Measurements from ENCODE around the gene AK8. TPM values are rescaled to one million over a fixed set of nuclear protein-coding genes. Genes with fewer than 3 reads are reported as not detected.

The AK8 gene
- total and polyA plus RNA-seq, 8 donors = 0.56 to 0.89 (median 0.60) TPM; not detected in 5

- peak; percentile 63 to 93 for DNase-seq
- H3K4me3 ChIP-seq = peak overlapping the region; percentile 69 to 76 (median 72)
- H3K27me3 ChIP-seq = no peaks in the 10 kb centered on the region
- intact Hi-C loops (cut with DNase I; ENCODE audit: low total_unique reads) = no loop called here
- 0 to 1% (median 1%) methylated on average over 25 of the region's 25 CpGs for WGBS, 5 donors
- H3K4me1 ChIP-seq = peaks cover 0 to 22% (median 19%) of the 10 kb centered on the region in 4 donors
- H3K9me3 ChIP-seq = no peaks in the 10 kb centered on the region
- TF ChIP-seq POLR2AphosphoS5 (IDR thresholded peaks at IDR 0.05) (peak in 2 of 3 donors; percentile 53 to 61), EP300 (IDR thresholded peaks at IDR 0.05) (no peak), CTCF (IDR thresholded peaks at IDR 0.05) (peak in 5 of 7 experiments; percentile 6 to 70 (median 54))
- H3K36me3 ChIP-seq = no peaks in the 10 kb centered on the region
- peak overlapping the region; percentile 82 to 90 (median 88) for H3K27ac ChIP-seq
These were observed 108.9 kb downstream of the AK8 start for GRCh38 chr9:132768932-132769905.

- Histone ChIP-seq H3K36me3 (no peaks in the 10 kb centered on the region), H3K4me1 (peaks cover 0 to 4% (median 3%) of the 10 kb centered on the region in 4 donors), H3K27me3 (no peaks in the 10 kb centered on the region), H3K27ac (no peak overlapping the region), H3K9me3 (no peaks in the 10 kb centered on the region), H3K4me3 (no peak overlapping the region)
- TF ChIP-seq CTCF (IDR thresholded peaks at IDR 0.05) (no peak), POLR2A (IDR thresholded peaks at IDR 0.05) (no peak), EP300 (IDR thresholded peaks at IDR 0.05) (no peak), POLR2AphosphoS5 (IDR thresholded peaks at IDR 0.05) (no peak)
- intact Hi-C loops (cut with DNase I; ENCODE audit: low total_unique reads) = no loop called here
- WGBS, 5 donors = 80 to 91% (median 85%) methylated on average over 3 of the region's 3 CpGs
- DNase-seq = no peak
These were observed 114.5 kb downstream of the AK8 start for GRCh38 chr9:132763574-132763973.

- no peak for DNase-seq
- TF ChIP-seq EP300 (IDR thresholded peaks at IDR 0.05) (no peak), POLR2A (IDR thresholded peaks at IDR 0.05) (no peak), POLR2AphosphoS5 (IDR thresholded peaks at IDR 0.05) (no peak), CTCF (IDR thresholded peaks at IDR 0.05) (no peak)
- H3K4me1 ChIP-seq = no peaks in the 10 kb centered on the region
- no peaks in the 10 kb centered on the region for H3K9me3 ChIP-seq
- no peak overlapping the region for H3K27ac ChIP-seq
- H3K4me3 ChIP-seq = no peak overlapping the region
- 92 to 97% (median 95%) methylated on average over 4 of the region's 4 CpGs for WGBS, 5 donors
- intact Hi-C loops (cut with DNase I; ENCODE audit: low total_unique reads) = no loop called here
- H3K27me3 ChIP-seq = no peaks in the 10 kb centered on the region
- no peaks in the 10 kb centered on the region for H3K36me3 ChIP-seq
These were observed 115.2 kb downstream of the AK8 start for GRCh38 chr9:132762896-132763295.

GRCh38 chr9:132761602-132762001, 116.5 kb downstream of the AK8 start:
- Histone ChIP-seq H3K27ac (no peak overlapping the region), H3K27me3 (no peaks in the 10 kb centered on the region), H3K4me1 (no peaks in the 10 kb centered on the region), H3K4me3 (no peak overlapping the region), H3K9me3 (no peaks in the 10 kb centered on the region), H3K36me3 (no peaks in the 10 kb centered on the region)
- 72 to 100% (median 86%) methylated on average over 1 of the region's 1 CpG for WGBS, 5 donors
- TF ChIP-seq POLR2AphosphoS5 (IDR thresholded peaks at IDR 0.05) = no peak
- no peak for TF ChIP-seq EP300 (IDR thresholded peaks at IDR 0.05)
- no peak for TF ChIP-seq POLR2A (IDR thresholded peaks at IDR 0.05)
- TF ChIP-seq CTCF (IDR thresholded peaks at IDR 0.05) = no peak
- intact Hi-C loops (cut with DNase I; ENCODE audit: low total_unique reads) = no loop called here
- no peak for DNase-seq

Measured in stomach (tissue), 9 donors.